Astrocyte of the cerebellum (primary cell): ENCODE measurements around the gene SLC6A13.

Experiments
- DNase-seq: peaks from one replicate; pipeline ENCODE4 v3.0.0-alpha.2; 2011; ENCODE audit warnings: low read depth
- H3K4me3 ChIP-seq: 2 replicates; pipeline ENCODE4 v1.5.1; 2011; ENCODE audit warnings: mild to moderate bottlenecking, low read depth, low read length, moderate library complexity
- CTCF ChIP-seq: IDR thresholded peaks from 2 replicates; pipeline ENCODE4 v1.5.1; 2012; ENCODE audit warnings: low read length, low read depth, moderate library complexity, mild to moderate bottlenecking; ENCODE audit errors: missing control alignments
- in situ Hi-C: cut with HindIII; loops from 2 replicates; pipeline ENCODE4 v1.10.0; 2017; ENCODE audit warnings: low sequenced_read_pairs

Gene SLC6A13

GRCh38 chr12:178829-179109 is 83.9 kb downstream of the SLC6A13 start:
- in situ Hi-C loops = no loop called here
- H3K4me3 ChIP-seq = no peak overlapping the region
- no peak for DNase-seq
- TF ChIP-seq CTCF = no peak

- no peak overlapping the region for H3K4me3 ChIP-seq
- no peak for TF ChIP-seq CTCF
- no peak for DNase-seq
- in situ Hi-C loops = no loop called here
Measured at GRCh38 chr12:177980-178828, 84.4 kb downstream of the SLC6A13 start.

GRCh38 chr12:177336-177979 is 85.2 kb downstream of the SLC6A13 start:
- no peak for DNase-seq
- in situ Hi-C loops = no loop called here
- no peak for TF ChIP-seq CTCF
- H3K4me3 ChIP-seq = no peak overlapping the region

GRCh38 chr12:176321-177181 is 86.1 kb downstream of the SLC6A13 start:
- no peak overlapping the region for H3K4me3 ChIP-seq
- DNase-seq = no peak
- TF ChIP-seq CTCF = no peak
- in situ Hi-C loops = no loop called here

- in situ Hi-C loops = no loop called here
- no peak overlapping the region for H3K4me3 ChIP-seq
- no peak for DNase-seq
- TF ChIP-seq CTCF = no peak
Measured at GRCh38 chr12:175759-176158, 86.9 kb downstream of the SLC6A13 start.

- in situ Hi-C loops = no loop called here
- no peak for TF ChIP-seq CTCF
Measured at GRCh38 chr12:175250-175649, 87.4 kb downstream of the SLC6A13 start.

More at GRCh38 chr12:175250-175649, 87.4 kb downstream of the SLC6A13 start:
- no peak for DNase-seq
- H3K4me3 ChIP-seq = no peak overlapping the region
